HepG2 (cell line): ENCODE measurements around the gene NAPSA. TPM values are rescaled to one million over a fixed set of nuclear protein-coding genes. Genes with fewer than 3 reads are reported as not detected.

Experiments
- ARID2 ChIP-seq: sonication (generic); formaldehyde crosslinking; IDR thresholded peaks from 2 replicates; pipeline ENCODE4 v1.8.1; 2022; ENCODE audit warnings: mild to moderate bottlenecking, missing genetic modification reagents, borderline replicate concordance
- ASH2L ChIP-seq: fragments of 300-600, 200-600 bp; sonication (generic); IDR thresholded peaks from 2 replicates; pipeline ENCODE4 v1.7.0; 2017; ENCODE audit warnings: low read depth, mild to moderate bottlenecking, moderate library complexity, mixed read lengths, low read length; ENCODE audit not compliant: insufficient read length
- ATF7 ChIP-seq, 2 experiments: fragments of 450-650 bp in 1 of 2; sonication (generic) in 1 of 2; formaldehyde crosslinking in 1 of 2; IDR thresholded peaks; 2 replicates each; pipeline versions ENCODE4 v1.4.0 to v1.6.1; 2016 to 2020; ENCODE audit warnings: antibody characterized with exemption in 1 of 2, mild to moderate bottlenecking in 1 of 2, missing genetic modification reagents in 1 of 2
- ATF7-NPFF ChIP-seq: sonication (generic); formaldehyde crosslinking; IDR thresholded peaks from 2 replicates; pipeline ENCODE4 v1.8.1; 2023; ENCODE audit warnings: mild to moderate bottlenecking, low read depth, missing genetic modification reagents, moderate library complexity
- HNF1A ChIP-seq, 2 experiments: sonication (generic) in 1 of 2; formaldehyde crosslinking in 1 of 2; IDR thresholded peaks; 2 replicates each; pipeline versions ENCODE4 v1.4.0 to v1.6.1; 2016 to 2020; ENCODE audit warnings: borderline replicate concordance in 1 of 2, low read depth in 1 of 2, mild to moderate bottlenecking in 1 of 2, missing genetic modification reagents in 1 of 2
- IRF1 ChIP-seq: sonication (generic); formaldehyde crosslinking; IDR thresholded peaks from 2 replicates; pipeline ENCODE4 v1.4.0; 2020; ENCODE audit warnings: low read depth, mild to moderate bottlenecking, missing genetic modification reagents
- ISL2 ChIP-seq: sonication (generic); formaldehyde crosslinking; IDR thresholded peaks from 2 replicates; pipeline ENCODE4 v1.5.0; 2020; ENCODE audit warnings: missing genetic modification reagents
- KDM6A ChIP-seq: IDR thresholded peaks from 2 replicates; pipeline ENCODE4 v1.6.1; 2016; ENCODE audit warnings: low read depth
- KLF6 ChIP-seq: IDR thresholded peaks from 2 replicates; pipeline ENCODE4 v1.8.0; 2016; ENCODE audit warnings: missing biosample characterization, missing genetic modification reagents
- MYC ChIP-seq: sonication (generic); formaldehyde crosslinking; IDR thresholded peaks from 2 replicates; pipeline ENCODE4 v1.9.0; 2021; ENCODE audit warnings: missing genetic modification reagents, borderline replicate concordance
- NAIF1 ChIP-seq: sonication (generic); formaldehyde crosslinking; IDR thresholded peaks from 2 replicates; pipeline ENCODE4 v1.5.0; 2020; ENCODE audit warnings: mild to moderate bottlenecking, missing genetic modification reagents, borderline replicate concordance
- PLRG1 ChIP-seq: fragments of 450-650 bp; conservative IDR thresholded peaks from 2 replicates; pipeline ENCODE4 v1.6.1; 2016
- PREB ChIP-seq: sonication (generic); formaldehyde crosslinking; IDR thresholded peaks from 2 replicates; pipeline ENCODE4 v1.4.0; 2020; ENCODE audit warnings: missing genetic modification reagents
- RBM22 ChIP-seq: fragments of 200-400 bp; formaldehyde crosslinking; optimal IDR thresholded peaks from 2 replicates; pipeline ENCODE3; 2017; ENCODE audit warnings: mild to moderate bottlenecking, low read length, moderate library complexity
- RFX5 ChIP-seq: IDR thresholded peaks from 2 replicates; pipeline ENCODE4 v1.6.1; 2011; ENCODE audit warnings: low read depth, low read length, improper control_type of control experiment
- U2AF1 ChIP-seq: fragments of 200-400 bp; formaldehyde crosslinking; optimal IDR thresholded peaks from 2 replicates; pipeline ENCODE3; 2017; ENCODE audit warnings: mild to moderate bottlenecking, low read depth, low read length
- ZNF253 ChIP-seq: sonication (generic); formaldehyde crosslinking; IDR thresholded peaks from 2 replicates; pipeline ENCODE4 v1.8.0; 2022; ENCODE audit warnings: mild to moderate bottlenecking, missing genetic modification reagents, borderline replicate concordance
- ZNF362 ChIP-seq: sonication (generic); formaldehyde crosslinking; IDR thresholded peaks from 2 replicates; pipeline ENCODE4 v1.4.0; 2020; ENCODE audit warnings: missing genetic modification reagents, mild to moderate bottlenecking, borderline replicate concordance
- ZNF737 ChIP-seq: sonication (generic); formaldehyde crosslinking; IDR thresholded peaks from 2 replicates; pipeline ENCODE4 v1.5.0; 2020; ENCODE audit warnings: missing genetic modification reagents, mild to moderate bottlenecking, borderline replicate concordance
- ZNF773 ChIP-seq: sonication (generic); formaldehyde crosslinking; IDR thresholded peaks from 2 replicates; pipeline ENCODE4 v1.4.0; 2020; ENCODE audit warnings: missing genetic modification reagents, borderline replicate concordance
- ZNF776 ChIP-seq: sonication (generic); formaldehyde crosslinking; IDR thresholded peaks from 2 replicates; pipeline ENCODE4 v1.4.0; 2020; ENCODE audit warnings: mild to moderate bottlenecking, missing genetic modification reagents
- ZNF816 ChIP-seq: sonication (generic); formaldehyde crosslinking; IDR thresholded peaks from 2 replicates; pipeline ENCODE4 v1.8.0; 2022; ENCODE audit warnings: missing genetic modification reagents, mild to moderate bottlenecking, borderline replicate concordance
- polyA plus RNA-seq, 8 experiments: library from polyadenylated mRNA; depleted of rRNA in 3 of 8; stranded (reverse) in 7 of 8; unstranded in 1 of 8; fragments of >200 nt; fragmentation: Illumina TruSeq in 4 of 8; extraction: Trizol in 4 of 8; gene quantifications; 2 replicates each; pipeline versions ENCODE4 v1.2.1 to v1.2.3, GENCODE V29; 2011 to 2016; ENCODE audit warnings: low read depth in 4 of 8, missing spikeins in 1 of 8, mixed read lengths in 1 of 8; ENCODE audit not compliant: insufficient read depth in 1 of 8
- total RNA-seq, 5 experiments: library from RNA; depleted of rRNA; stranded (reverse); fragments of >200 nt; fragmentation: Illumina TruSeq; extraction: Trizol; gene quantifications; 2 replicates each; pipeline ENCODE4 v1.2.3, GENCODE V29; 2016; ENCODE audit warnings: low read depth in 1 of 5

NAPSA gene
- total and polyA plus RNA-seq, 2 of the 13 experiments (the other 11 are each of a cell fraction or from before 2014, with no cell fraction given) = not detected

- TF ChIP-seq KDM6A (no peak), U2AF1 (peak; percentile 24), ATF7-NPFF (CRISPR knock-in tag) (0 out of 2 replicates have a peak, but pooled peaks have one; percentile 11), RFX5 (no peak), ZNF776 (CRISPR knock-in tag) (no peak), ZNF737 (CRISPR knock-in tag) (no peak), ASH2L (peak; percentile 11), ARID2 (0 out of 2 replicates have a peak, but pooled peaks have one; percentile 69), ZNF253 (CRISPR knock-in tag) (no peak), PLRG1 (no peak), ZNF362 (CRISPR knock-in tag) (no peak), NAIF1 (CRISPR knock-in tag) (no peak), ATF7 (IDR thresholded peaks at IDR 0.05) (no peak), ATF7 (CRISPR knock-in tag; IDR thresholded peaks at IDR 0.05) (no peak), HNF1A (IDR thresholded peaks at IDR 0.05; ENCODE audit: low read depth) (no peak), HNF1A (CRISPR knock-in tag; IDR thresholded peaks at IDR 0.05; ENCODE audit: borderline replicate concordance) (no peak), IRF1 (CRISPR knock-in tag) (no peak), ISL2 (no peak), ZNF773 (no peak), MYC (CRISPR knock-in tag) (no peak), PREB (no peak), ZNF816 (0 out of 2 replicates have a peak, but pooled peaks have one; percentile 83), RBM22 (no peak), KLF6 (CRISPR knock-in tag) (no peak)
Observed at GRCh38 chr19:50384685-50385535, 19.5 kb upstream of the NAPSA start (continued).
